Astrocyte (in vitro differentiated cells and primary cell): ENCODE measurements around the gene VEGFA. TPM values are rescaled to one million over a fixed set of nuclear protein-coding genes. Genes with fewer than 3 reads are reported as not detected.

Source experiments
- DNase-seq: peaks from one replicate; pipeline ENCODE4 v3.0.0-alpha.2; 2010; ENCODE audit warnings: low read depth
- FAIRE-seq: peaks from 2 replicates; lab custom pipeline; 2011; peaks lifted over from hg19 to GRCh38; lab: Jason Lieb, UNC
- H2AFZ ChIP-seq: 2 replicates; pipeline ENCODE4 v1.6.0; 2012; ENCODE audit warnings: low read depth, low read length, inconsistent platforms
- H3K27ac ChIP-seq: 2 replicates; pipeline ENCODE4 v1.5.1; 2011; ENCODE audit warnings: low read depth, low read length, inconsistent platforms
- H3K27me3 ChIP-seq: 2 replicates; pipeline ENCODE4 v1.6.0; 2011; ENCODE audit warnings: low read length, inconsistent platforms; ENCODE audit not compliant: insufficient read depth
- H3K36me3 ChIP-seq: 2 replicates; pipeline ENCODE4 v1.5.1; 2011; ENCODE audit warnings: low read length, inconsistent platforms; ENCODE audit not compliant: insufficient read depth
- H3K4me1 ChIP-seq: 2 replicates; pipeline ENCODE4 v1.5.1; 2011; ENCODE audit warnings: low read length, inconsistent platforms; ENCODE audit not compliant: insufficient read depth
- H3K4me2 ChIP-seq: 2 replicates; pipeline ENCODE4 v1.6.0; 2012; ENCODE audit warnings: low read length, inconsistent platforms
- H3K4me3 ChIP-seq: 2 replicates; pipeline ENCODE4 v1.5.1; 2011; ENCODE audit warnings: low read depth, mild to moderate bottlenecking, low read length, inconsistent platforms; ENCODE audit not compliant: insufficient read depth
- H3K79me2 ChIP-seq: 2 replicates; pipeline ENCODE4 v1.6.0; 2012; ENCODE audit warnings: mild to moderate bottlenecking, low read length, inconsistent platforms; ENCODE audit not compliant: insufficient read depth
- H3K9ac ChIP-seq: 2 replicates; pipeline ENCODE4 v1.6.0; 2012; ENCODE audit warnings: mild to moderate bottlenecking, low read length, inconsistent platforms
- H3K9me3 ChIP-seq: 2 replicates; pipeline ENCODE4 v1.5.1; 2012; ENCODE audit warnings: low read depth, mild to moderate bottlenecking, low read length, inconsistent platforms; ENCODE audit not compliant: insufficient read depth
- H4K20me1 ChIP-seq: 2 replicates; pipeline ENCODE4 v1.6.0; 2012; ENCODE audit warnings: low read length, inconsistent platforms; ENCODE audit not compliant: insufficient read depth
- H3K27ac Mint-ChIP-seq: one replicate; pipeline ENCODE4 v1.8.0; 2021; ENCODE audit warnings: mild to moderate bottlenecking, mixed read lengths; ENCODE audit not compliant: unreplicated experiment
- H3K27me3 Mint-ChIP-seq: one replicate; pipeline ENCODE4 v1.8.0; 2021; ENCODE audit warnings: low read depth, mixed read lengths; ENCODE audit not compliant: unreplicated experiment
- H3K36me3 Mint-ChIP-seq: one replicate; pipeline ENCODE4 v1.8.0; 2021; ENCODE audit warnings: low read depth, mixed read lengths; ENCODE audit not compliant: unreplicated experiment
- H3K4me1 Mint-ChIP-seq: one replicate; pipeline ENCODE4 v1.8.0; 2021; ENCODE audit warnings: low read depth, mixed read lengths; ENCODE audit not compliant: unreplicated experiment
- H3K4me3 Mint-ChIP-seq: one replicate; pipeline ENCODE4 v1.8.0; 2021; ENCODE audit warnings: mild to moderate bottlenecking, moderate library complexity, mixed read lengths; ENCODE audit not compliant: unreplicated experiment
- H3K9me3 Mint-ChIP-seq: one replicate; pipeline ENCODE4 v1.8.0; 2021; ENCODE audit warnings: mild to moderate bottlenecking, mixed read lengths; ENCODE audit not compliant: unreplicated experiment
- EZH2 ChIP-seq: IDR thresholded peaks from 2 replicates; pipeline ENCODE4 v1.6.1; 2012; ENCODE audit warnings: mild to moderate bottlenecking, low read length, inconsistent platforms; ENCODE audit not compliant: insufficient read depth
- total RNA-seq: library from RNA; stranded (reverse); gene quantifications from 2 replicates; pipeline ENCODE4 v1.2.1, GENCODE V29; 2021
- TF ChIP-seq, protein P1 (sequence below): IDR thresholded peaks from 2 replicates; pipeline ENCODE4 v1.5.1; 2011; ENCODE audit warnings: low read depth, mild to moderate bottlenecking, inconsistent platforms, low read length, moderate library complexity; ENCODE audit not compliant: insufficient read depth

The VEGFA gene
- total RNA-seq, 1 donor from 2014 or later, result 144 TPM

DNA sequence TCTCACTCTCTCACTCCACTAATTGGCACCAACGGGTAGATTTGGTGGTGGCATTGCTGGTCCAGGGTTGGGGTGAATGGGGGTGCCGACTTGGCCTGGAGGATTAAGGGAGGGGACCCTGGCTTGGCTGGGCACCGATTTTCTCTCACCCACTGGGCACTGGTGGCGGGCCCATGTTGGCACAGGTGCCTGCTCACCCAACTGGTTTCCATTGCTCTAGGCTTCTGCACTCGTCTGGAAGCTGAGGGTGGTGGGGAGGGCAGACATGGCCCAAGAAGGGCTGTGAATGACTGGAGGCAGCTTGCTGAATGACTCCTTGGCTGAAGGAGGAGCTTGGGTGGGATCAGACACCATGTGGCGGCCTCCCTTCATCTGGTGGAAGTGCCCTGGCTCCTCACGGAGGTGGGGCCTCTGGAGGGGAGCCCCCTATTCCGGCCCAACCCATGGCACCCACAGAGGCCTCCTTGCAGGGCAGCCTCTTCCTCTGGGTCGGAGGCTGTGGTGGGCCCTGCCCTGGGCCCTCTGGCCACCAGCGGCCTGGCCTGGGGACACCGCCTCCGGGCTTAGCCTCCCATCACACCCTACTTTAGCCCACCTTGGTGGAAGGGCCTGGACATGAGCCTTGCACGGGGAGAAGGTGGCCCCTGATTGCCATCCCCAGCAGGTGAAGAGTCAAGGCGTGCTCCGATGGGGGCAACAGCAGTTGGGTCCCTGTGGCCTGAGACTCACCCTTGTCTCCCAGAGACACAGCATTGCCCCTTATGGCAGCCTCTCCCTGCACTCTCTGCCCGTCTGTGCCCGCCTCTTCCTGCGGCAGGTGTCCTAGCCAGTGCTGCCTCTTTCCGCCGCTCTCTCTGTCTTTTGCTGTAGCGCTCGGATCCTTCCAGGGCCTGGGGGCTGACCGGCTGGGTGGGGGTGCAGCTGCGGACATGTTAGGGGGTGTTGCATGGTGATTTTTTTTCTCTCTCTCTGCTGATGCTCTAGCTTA is 11.2 kb downstream of the VEGFA start:
- Mint-ChIP-seq H3K4me3 (no peak overlapping the region), H3K27ac (no peak overlapping the region), H3K36me3 (peaks cover 49% of the 10 kb centered on the region), H3K4me1 (peaks cover 4% of the 10 kb centered on the region), H3K9me3 (no peaks in the 10 kb centered on the region), H3K27me3 (no peaks in the 10 kb centered on the region)
- FAIRE-seq (no peak), DNase-seq (no peak)
- Histone ChIP-seq H3K4me1 (no peaks in the 10 kb centered on the region), H3K9me3 (no peaks in the 10 kb centered on the region), H3K79me2 (peaks cover 21% of the 10 kb centered on the region), H3K4me3 (no peak overlapping the region), H3K36me3 (peaks cover 27% of the 10 kb centered on the region), H4K20me1 (peaks cover 84% of the 10 kb centered on the region), H2AFZ (no peak overlapping the region), H3K4me2 (no peak overlapping the region), H3K27me3 (no peaks in the 10 kb centered on the region), H3K27ac (no peak overlapping the region), H3K9ac (no peak overlapping the region)
- TF ChIP-seq, protein P1, sequence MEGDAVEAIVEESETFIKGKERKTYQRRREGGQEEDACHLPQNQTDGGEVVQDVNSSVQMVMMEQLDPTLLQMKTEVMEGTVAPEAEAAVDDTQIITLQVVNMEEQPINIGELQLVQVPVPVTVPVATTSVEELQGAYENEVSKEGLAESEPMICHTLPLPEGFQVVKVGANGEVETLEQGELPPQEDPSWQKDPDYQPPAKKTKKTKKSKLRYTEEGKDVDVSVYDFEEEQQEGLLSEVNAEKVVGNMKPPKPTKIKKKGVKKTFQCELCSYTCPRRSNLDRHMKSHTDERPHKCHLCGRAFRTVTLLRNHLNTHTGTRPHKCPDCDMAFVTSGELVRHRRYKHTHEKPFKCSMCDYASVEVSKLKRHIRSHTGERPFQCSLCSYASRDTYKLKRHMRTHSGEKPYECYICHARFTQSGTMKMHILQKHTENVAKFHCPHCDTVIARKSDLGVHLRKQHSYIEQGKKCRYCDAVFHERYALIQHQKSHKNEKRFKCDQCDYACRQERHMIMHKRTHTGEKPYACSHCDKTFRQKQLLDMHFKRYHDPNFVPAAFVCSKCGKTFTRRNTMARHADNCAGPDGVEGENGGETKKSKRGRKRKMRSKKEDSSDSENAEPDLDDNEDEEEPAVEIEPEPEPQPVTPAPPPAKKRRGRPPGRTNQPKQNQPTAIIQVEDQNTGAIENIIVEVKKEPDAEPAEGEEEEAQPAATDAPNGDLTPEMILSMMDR, result no peak
- no peak for TF ChIP-seq EZH2

DNA sequence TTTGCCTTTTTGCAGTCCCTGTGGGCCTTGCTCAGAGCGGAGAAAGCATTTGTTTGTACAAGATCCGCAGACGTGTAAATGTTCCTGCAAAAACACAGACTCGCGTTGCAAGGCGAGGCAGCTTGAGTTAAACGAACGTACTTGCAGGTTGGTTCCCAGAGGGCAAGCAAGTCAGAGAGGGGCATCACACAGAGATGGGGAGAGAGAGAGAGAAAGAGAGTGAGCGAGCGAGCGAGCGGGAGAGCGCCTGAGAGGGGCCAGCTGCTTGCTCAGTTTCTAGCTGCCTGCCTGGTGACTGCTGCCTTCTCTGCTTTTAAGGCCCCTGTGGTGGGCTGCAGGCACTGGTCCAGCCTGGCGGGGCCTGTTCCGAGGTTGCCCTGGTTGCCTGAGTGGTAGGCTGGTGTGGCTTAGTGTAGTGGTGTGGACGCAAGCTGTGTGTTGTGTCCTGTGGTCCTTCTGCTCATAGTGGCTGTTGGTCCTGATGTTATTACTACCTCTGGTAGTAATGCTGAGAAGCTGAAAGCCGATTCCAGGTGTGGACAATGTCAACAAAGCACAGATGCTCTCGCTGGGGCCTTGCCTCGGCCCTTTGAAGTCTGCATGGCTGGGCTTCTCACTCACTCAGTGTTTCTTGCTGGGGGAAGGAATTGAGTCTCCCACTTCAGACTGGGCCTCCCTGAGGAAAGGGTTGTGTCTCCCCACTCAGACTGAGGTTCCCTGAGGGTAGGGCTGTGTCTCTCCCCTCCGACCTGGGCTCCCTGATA is 12.1 kb downstream of the VEGFA start:
- Histone ChIP-seq H3K9ac (no peak overlapping the region), H3K79me2 (peaks cover 12% of the 10 kb centered on the region), H3K27me3 (no peaks in the 10 kb centered on the region), H3K27ac (no peak overlapping the region), H3K4me2 (no peak overlapping the region), H3K4me1 (no peaks in the 10 kb centered on the region), H4K20me1 (peaks cover 83% of the 10 kb centered on the region), H3K4me3 (no peak overlapping the region), H2AFZ (no peak overlapping the region), H3K9me3 (no peaks in the 10 kb centered on the region), H3K36me3 (peaks cover 27% of the 10 kb centered on the region)
- peaks cover 47% of the 10 kb centered on the region for H3K36me3 Mint-ChIP-seq
- H3K9me3 Mint-ChIP-seq, result no peaks in the 10 kb centered on the region
- FAIRE-seq, result no peak
- DNase-seq, result no peak
- no peak overlapping the region for H3K27ac Mint-ChIP-seq
- H3K27me3 Mint-ChIP-seq, result no peaks in the 10 kb centered on the region
- peaks cover 2% of the 10 kb centered on the region for H3K4me1 Mint-ChIP-seq
- no peak overlapping the region for H3K4me3 Mint-ChIP-seq
- TF ChIP-seq EZH2, result no peak
- TF ChIP-seq, protein P1, result no peak
